A673 (cell line): ENCODE data around the gene KDM3B. TPM values are rescaled to one million over a fixed set of nuclear protein-coding genes. Genes with fewer than 3 reads are reported as not detected.

ENCODE experiments used
- BruUV-seq: library from RNA; stranded (reverse); fragments of 400-500 nt; replicated peaks from 2 replicates; lab custom pipeline; 2021; lab: Mats Ljungman, UMichigan
- CTCF ChIA-PET: fragments of 300-600 bp; sonication (Branson Sonifier 250); formaldehyde crosslinking; loops from one replicate; lab custom pipeline; 2022; ENCODE audit warnings: antibody characterized with exemption; lab: Charles Lee
- POLR2A ChIA-PET: fragments of 300-600 bp; sonication (Branson Sonifier 250); formaldehyde crosslinking; loops from one replicate; lab custom pipeline; 2022; ENCODE audit warnings: antibody characterized with exemption; ENCODE audit not compliant: low non-redundant PET; lab: Charles Lee
- DNase-seq: peaks from one replicate; pipeline ENCODE4 v3.0.0-alpha.2; 2015; ENCODE audit warnings: low spot score
- H3K27ac ChIP-seq: fragments of 200-600 bp; sonication (generic); 2 replicates; pipeline ENCODE4 v1.5.1; 2016; ENCODE audit warnings: mixed run types, low read depth, mild to moderate bottlenecking, mixed read lengths, antibody characterized with exemption, low read length; ENCODE audit not compliant: poor library complexity, severe bottlenecking
- H3K27me3 ChIP-seq: fragments of 200-600 bp; sonication (generic); replicated peaks from 2 replicates; pipeline ENCODE4 v1.6.1; 2017; ENCODE audit warnings: mixed run types, low read depth, mild to moderate bottlenecking, mixed read lengths, antibody characterized with exemption, low read length; ENCODE audit not compliant: insufficient read depth, poor library complexity
- H3K36me3 ChIP-seq: fragments of 200-600 bp; sonication (generic); 2 replicates; pipeline ENCODE4 v1.6.1; 2016; ENCODE audit warnings: mixed run types, mild to moderate bottlenecking, mixed read lengths, antibody characterized with exemption, low read length; ENCODE audit not compliant: insufficient read depth, poor library complexity, severe bottlenecking
- H3K4me1 ChIP-seq: fragments of 200-600 bp; sonication (generic); 2 replicates; pipeline ENCODE4 v1.6.1; 2017; ENCODE audit warnings: mixed run types, mild to moderate bottlenecking, mixed read lengths, antibody characterized with exemption, low read length; ENCODE audit not compliant: insufficient read depth, poor library complexity, severe bottlenecking
- H3K4me3 ChIP-seq: fragments of 200-600 bp; sonication (generic); 2 replicates; pipeline ENCODE4 v1.5.1; 2016; ENCODE audit warnings: low read depth, mixed run types, mild to moderate bottlenecking, mixed read lengths, low read length; ENCODE audit not compliant: poor library complexity, severe bottlenecking
- H3K9me3 ChIP-seq: fragments of 200-600 bp; sonication (generic); 2 replicates; pipeline ENCODE4 v1.6.1; 2016; ENCODE audit warnings: mixed run types, low read depth, mild to moderate bottlenecking, mixed read lengths, antibody characterized with exemption, low read length; ENCODE audit not compliant: poor library complexity, severe bottlenecking
- EZH2 ChIP-seq: fragments of 200-600 bp; sonication (generic); IDR thresholded peaks from 2 replicates; pipeline ENCODE4 v1.6.1; 2017; ENCODE audit warnings: borderline replicate concordance, low read depth, mild to moderate bottlenecking, mixed read lengths, antibody characterized with exemption, low read length; ENCODE audit not compliant: poor library complexity, severe bottlenecking
- intact Hi-C: fragments of 100-400 bp; cut with micrococcal nuclease; formaldehyde crosslinking; loops from one replicate; pipeline ENCODE4 v1.10.0; 2022; ENCODE audit not compliant: unreplicated experiment
- total RNA-seq: library from RNA; stranded (reverse); gene quantifications from 2 replicates; pipeline ENCODE4 v1.2.3, GENCODE V29; 2021
- TF ChIP-seq, protein P1 (sequence below): fragments of 300-800, 200-600 bp; sonication (generic); conservative IDR thresholded peaks from 2 replicates; pipeline ENCODE4 v1.5.1; 2017; ENCODE audit warnings: low read depth, mild to moderate bottlenecking, antibody characterized with exemption, low read length, moderate library complexity, mixed read lengths

KDM3B gene
- total RNA-seq, 1 experiment from 2014 or later = 62.1 TPM

GRCh38 chr5:138438724-138439476 lies 86.4 kb downstream of the KDM3B start, which contains the start of gene REEP2:
Gene REEP2 (plus strand): TSS chr5:138439057. CDS start chr5:138439209, 152 bp downstream.
- ChIA-PET POLR2A (no interaction called here), CTCF (interaction anchor here (0.6 to 0.9 kb wide), 2 partner anchors 10 to 301 kb away, joined by 3 read pairs; no protein-coding TSS in a partner anchor)
- intact Hi-C loops = no loop called here
- DNase-seq = peak; percentile 79
- Histone ChIP-seq H3K27ac (peak within 1 kb of the TSS; percentile 30), H3K4me1 (no peaks in the 10 kb centered on the region), H3K27me3 (no peaks in the 10 kb centered on the region), H3K4me3 (peak within 1 kb of the TSS; percentile 78), H3K9me3 (no peaks in the 10 kb centered on the region), H3K36me3 (peaks cover 20% of the 10 kb centered on the region)
- BruUV-seq = no TSS peak
- TF ChIP-seq, protein P1, sequence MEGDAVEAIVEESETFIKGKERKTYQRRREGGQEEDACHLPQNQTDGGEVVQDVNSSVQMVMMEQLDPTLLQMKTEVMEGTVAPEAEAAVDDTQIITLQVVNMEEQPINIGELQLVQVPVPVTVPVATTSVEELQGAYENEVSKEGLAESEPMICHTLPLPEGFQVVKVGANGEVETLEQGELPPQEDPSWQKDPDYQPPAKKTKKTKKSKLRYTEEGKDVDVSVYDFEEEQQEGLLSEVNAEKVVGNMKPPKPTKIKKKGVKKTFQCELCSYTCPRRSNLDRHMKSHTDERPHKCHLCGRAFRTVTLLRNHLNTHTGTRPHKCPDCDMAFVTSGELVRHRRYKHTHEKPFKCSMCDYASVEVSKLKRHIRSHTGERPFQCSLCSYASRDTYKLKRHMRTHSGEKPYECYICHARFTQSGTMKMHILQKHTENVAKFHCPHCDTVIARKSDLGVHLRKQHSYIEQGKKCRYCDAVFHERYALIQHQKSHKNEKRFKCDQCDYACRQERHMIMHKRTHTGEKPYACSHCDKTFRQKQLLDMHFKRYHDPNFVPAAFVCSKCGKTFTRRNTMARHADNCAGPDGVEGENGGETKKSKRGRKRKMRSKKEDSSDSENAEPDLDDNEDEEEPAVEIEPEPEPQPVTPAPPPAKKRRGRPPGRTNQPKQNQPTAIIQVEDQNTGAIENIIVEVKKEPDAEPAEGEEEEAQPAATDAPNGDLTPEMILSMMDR = no peak
- TF ChIP-seq EZH2 = no peak

GRCh38 chr5:138439477-138440158 lies 87.1 kb downstream of the KDM3B start:
- Histone ChIP-seq H3K9me3 (no peaks in the 10 kb centered on the region), H3K4me3 (peak overlapping the region; percentile 78), H3K36me3 (peaks cover 15% of the 10 kb centered on the region), H3K27me3 (no peaks in the 10 kb centered on the region), H3K4me1 (no peaks in the 10 kb centered on the region), H3K27ac (peak overlapping the region; percentile 30)
- DNase-seq = peak; percentile 15
- no peak for TF ChIP-seq EZH2
- TF ChIP-seq, protein P1 = no peak
- BruUV-seq = no TSS peak
- ChIA-PET CTCF (interaction anchor here (0.6 to 0.9 kb wide), 2 partner anchors 9 to 302 kb away, joined by 3 read pairs; no protein-coding TSS in a partner anchor), POLR2A (no interaction called here)
- intact Hi-C loops = no loop called here

DNA sequence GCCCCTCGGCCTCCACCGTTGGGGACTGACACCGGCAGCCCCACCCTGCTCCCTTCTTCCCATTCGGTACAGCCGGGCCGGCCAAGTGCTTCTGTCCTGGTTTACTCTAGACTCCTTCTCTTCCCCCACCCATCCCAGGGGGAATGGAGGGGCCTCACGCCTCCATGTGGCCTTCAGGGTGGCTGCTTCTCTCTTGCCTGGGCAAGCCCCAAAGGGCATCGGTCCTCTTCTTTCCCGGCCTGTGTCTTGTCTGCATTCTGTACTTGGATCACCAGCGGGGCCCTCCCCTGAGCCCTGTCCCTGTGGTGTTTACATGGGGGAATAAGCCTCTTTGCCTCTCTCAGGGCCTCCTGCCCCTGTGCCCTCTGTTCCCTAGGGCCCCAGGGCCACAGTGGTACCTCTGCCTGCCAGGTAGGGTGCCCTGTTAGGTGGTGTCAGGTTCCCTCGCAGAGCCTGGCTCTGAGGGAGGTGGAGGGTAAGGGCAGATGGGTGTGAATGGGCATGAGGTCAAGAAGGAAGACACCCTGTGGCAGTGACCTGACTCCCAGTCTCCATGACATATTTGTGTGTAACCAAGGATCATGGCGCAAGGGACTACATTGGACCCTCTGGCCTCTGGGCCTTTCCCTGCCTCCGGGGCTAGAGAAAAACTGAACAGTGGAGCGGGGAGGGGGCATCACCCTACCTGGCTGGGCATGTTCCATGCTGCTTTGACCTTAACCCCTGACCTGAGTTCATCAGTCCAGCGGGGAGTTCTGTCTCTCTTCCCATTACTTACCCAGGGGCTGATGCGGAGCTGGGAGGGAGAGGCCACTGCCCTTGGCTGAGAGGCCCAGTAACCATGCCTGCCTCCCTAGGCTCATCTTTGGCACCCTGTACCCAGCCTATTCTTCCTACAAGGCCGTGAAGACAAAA lies 87.9 kb downstream of the KDM3B start:
- CTCF ChIA-PET = no interaction called here
- H3K4me3 ChIP-seq = no peak overlapping the region
- no TSS peak for BruUV-seq
- no peaks in the 10 kb centered on the region for H3K27me3 ChIP-seq
- POLR2A ChIA-PET = no interaction called here
- no peak for TF ChIP-seq EZH2
- TF ChIP-seq, protein P1 = no peak
- intact Hi-C loops = no loop called here
- no peak overlapping the region for H3K27ac ChIP-seq
- H3K9me3 ChIP-seq = no peaks in the 10 kb centered on the region
- DNase-seq = no peak
- H3K4me1 ChIP-seq = no peaks in the 10 kb centered on the region
- peaks cover 9% of the 10 kb centered on the region for H3K36me3 ChIP-seq
